Placental pericyte (primary cell): Measurements from ENCODE around the gene SEM1. TPM values are rescaled to one million over a fixed set of nuclear protein-coding genes. Genes with fewer than 3 reads are reported as not detected.

Experiments used
- total RNA-seq: library from RNA; depleted of rRNA; stranded (reverse); fragments of >200 nt; gene quantifications from 2 replicates; pipeline ENCODE4 v1.2.3, GENCODE V29; 2012

The SEM1 gene
- 12.6 and 35.2 TPM in 2 replicates for total RNA-seq

GRCh38 chr7:96709381-96710228 lies at the start of gene SEM1:
TSS of gene SEM1 (minus strand) at chr7:96709846. CDS start at chr7:96709763, 83 bp downstream.

